SK-N-SH treated with all-trans-retinoic acid at 6 μM for 48 hours (cell line): ENCODE data around the gene EFNB1.

Experiments
- BACH2 ChIP-seq: fragments of 250-450 bp; sonication (Bioruptor Pico); IDR thresholded peaks from 2 replicates; pipeline ENCODE4 v1.9.0; 2021; ENCODE audit warnings: mild to moderate bottlenecking, borderline replicate concordance
- PATZ1 ChIP-seq: fragments of 250-450 bp; sonication (Bioruptor Pico); IDR thresholded peaks from 2 replicates; pipeline ENCODE4 v1.8.0; 2020; ENCODE audit warnings: mild to moderate bottlenecking, moderate library complexity, borderline replicate concordance
- RARB ChIP-seq: fragments of 250-450 bp; sonication (Bioruptor Pico); IDR thresholded peaks from 2 replicates; pipeline ENCODE4 v1.8.0; 2021; ENCODE audit warnings: mild to moderate bottlenecking, moderate library complexity
- SNAI2 ChIP-seq: fragments of 250-450 bp; sonication (Bioruptor Pico); IDR thresholded peaks from 2 replicates; pipeline ENCODE4 v1.5.0; 2020; ENCODE audit warnings: mild to moderate bottlenecking, moderate library complexity
- TCF4 ChIP-seq: fragments of 250-450 bp; sonication (Bioruptor Pico); IDR thresholded peaks from 2 replicates; pipeline ENCODE4 v1.8.0; 2021; ENCODE audit warnings: mild to moderate bottlenecking, moderate library complexity, borderline replicate concordance
- TOX ChIP-seq: fragments of 250-450 bp; sonication (Bioruptor Pico); IDR thresholded peaks from 2 replicates; pipeline ENCODE4 v1.8.0; 2021; ENCODE audit warnings: mild to moderate bottlenecking, moderate library complexity, borderline replicate concordance
- ZC3H10 ChIP-seq: fragments of 250-450 bp; sonication (Bioruptor Pico); IDR thresholded peaks from 2 replicates; pipeline ENCODE4 v1.5.1; 2021; ENCODE audit warnings: mild to moderate bottlenecking, moderate library complexity
- ZFP3 ChIP-seq: fragments of 250-450 bp; sonication (Bioruptor Pico); IDR thresholded peaks from 2 replicates; pipeline ENCODE4 v1.5.0; 2020; ENCODE audit warnings: mild to moderate bottlenecking, moderate library complexity

- TF ChIP-seq TOX (CRISPR knock-in tag) (no peak), ZC3H10 (no peak), PATZ1 (no peak), SNAI2 (CRISPR knock-in tag) (no peak), RARB (no peak), TCF4 (no peak), BACH2 (CRISPR knock-in tag) (no peak), ZFP3 (CRISPR knock-in tag) (no peak)
Measured at GRCh38 chrX:68824152-68824433, 4.7 kb upstream of the EFNB1 start.
